HepG2 (cell line): ENCODE results near the gene NSUN5. TPM values are rescaled to one million over a fixed set of nuclear protein-coding genes. Genes with fewer than 3 reads are reported as not detected.
A peak's percentile ranks its signal among the peaks of the same experiment; 100 is the strongest.

ENCODE experiments used
- CHD2 ChIP-seq: IDR thresholded peaks from 2 replicates; pipeline ENCODE4 v1.6.1; 2011; ENCODE audit warnings: low read depth, low read length, improper control_type of control experiment
- DZIP1 ChIP-seq: sonication (generic); formaldehyde crosslinking; IDR thresholded peaks from 2 replicates; pipeline ENCODE4 v1.5.0; 2020; ENCODE audit warnings: mild to moderate bottlenecking, missing genetic modification reagents
- FIP1L1 ChIP-seq: fragments of 200-400 bp; formaldehyde crosslinking; IDR thresholded peaks from 2 replicates; pipeline ENCODE4 v1.6.1; 2018; ENCODE audit warnings: low read depth, mild to moderate bottlenecking, low read length, moderate library complexity, borderline replicate concordance; ENCODE audit not compliant: insufficient read depth
- GABPA ChIP-seq, 2 experiments: IDR thresholded peaks; 2 replicates each; pipeline ENCODE4 v1.6.1; 2011 to 2016; ENCODE audit warnings: low read depth in 2 of 2, low read length in 1 of 2, missing biosample characterization in 1 of 2, missing genetic modification characterization in 1 of 2
- HDAC2 ChIP-seq: sonication (generic); formaldehyde crosslinking; IDR thresholded peaks from 2 replicates; pipeline ENCODE4 v1.4.0; 2020; ENCODE audit warnings: missing genetic modification reagents
- NR2F2 ChIP-seq: IDR thresholded peaks from 2 replicates; pipeline ENCODE4 v1.6.1; 2012; ENCODE audit warnings: low read depth, inconsistent platforms, borderline replicate concordance
- SETDB1 ChIP-seq: sonication (generic); formaldehyde crosslinking; IDR thresholded peaks from 2 replicates; pipeline ENCODE4 v1.5.1; 2020; ENCODE audit warnings: missing genetic modification reagents, mild to moderate bottlenecking, borderline replicate concordance
- SMARCE1 ChIP-seq: fragments of 450-650 bp; IDR thresholded peaks from 2 replicates; pipeline ENCODE4 v1.6.1; 2017; ENCODE audit warnings: borderline replicate concordance
- SOX6 ChIP-seq, 2 experiments: fragments of 450-650 bp in 1 of 2; sonication (generic) in 1 of 2; formaldehyde crosslinking in 1 of 2; IDR thresholded peaks; 2 replicates each; pipeline versions ENCODE4 v1.4.0 to v1.6.1; 2017 to 2020; ENCODE audit warnings: antibody characterized with exemption in 1 of 2, mild to moderate bottlenecking in 1 of 2, missing genetic modification reagents in 1 of 2
- TFAP4 ChIP-seq: sonication (generic); IDR thresholded peaks from 2 replicates; pipeline ENCODE4 v1.6.1; 2016; ENCODE audit warnings: low read depth, borderline replicate concordance
- USF2 ChIP-seq, 2 experiments: sonication (generic) in 1 of 2; formaldehyde crosslinking in 1 of 2; IDR thresholded peaks; 2 replicates each; pipeline versions ENCODE4 v1.5.1 to v1.6.1; 2011 to 2020; ENCODE audit warnings: borderline replicate concordance in 1 of 2, low read depth in 1 of 2, low read length in 1 of 2, mild to moderate bottlenecking in 1 of 2, missing genetic modification reagents in 1 of 2, moderate library complexity in 1 of 2
- ZBTB39 ChIP-seq: sonication (generic); formaldehyde crosslinking; IDR thresholded peaks from 2 replicates; pipeline ENCODE4 v1.5.0; 2020; ENCODE audit warnings: missing genetic modification reagents
- ZMAT5 ChIP-seq: sonication (generic); formaldehyde crosslinking; IDR thresholded peaks from 2 replicates; pipeline ENCODE4 v1.5.0; 2020; ENCODE audit warnings: mild to moderate bottlenecking, low read depth, missing genetic modification reagents, borderline replicate concordance
- ZNF256 ChIP-seq: sonication (generic); formaldehyde crosslinking; conservative IDR thresholded peaks from 2 replicates; pipeline ENCODE4 v1.4.0; 2020; ENCODE audit warnings: missing genetic modification reagents
- ZNF276 ChIP-seq: sonication (generic); formaldehyde crosslinking; IDR thresholded peaks from 2 replicates; pipeline ENCODE4 v1.4.0; 2020; ENCODE audit warnings: mild to moderate bottlenecking, low read depth, missing genetic modification reagents
- ZNF329 ChIP-seq: sonication (generic); formaldehyde crosslinking; IDR thresholded peaks from 2 replicates; pipeline ENCODE4 v1.9.0; 2021; ENCODE audit warnings: low read depth, mild to moderate bottlenecking, missing genetic modification reagents
- ZNF564 ChIP-seq: sonication (generic); formaldehyde crosslinking; IDR thresholded peaks from 2 replicates; pipeline ENCODE4 v1.8.1; 2023; ENCODE audit warnings: mild to moderate bottlenecking, missing genetic modification reagents
- ZNF570 ChIP-seq: sonication (generic); formaldehyde crosslinking; IDR thresholded peaks from 2 replicates; pipeline ENCODE4 v1.4.0; 2020; ENCODE audit warnings: mild to moderate bottlenecking, missing genetic modification reagents, borderline replicate concordance
- ZNF7 ChIP-seq: IDR thresholded peaks from 2 replicates; pipeline ENCODE4 v1.6.1; 2016; ENCODE audit warnings: missing biosample characterization, missing genetic modification reagents
- polyA plus RNA-seq, 8 experiments: library from polyadenylated mRNA; depleted of rRNA in 3 of 8; stranded (reverse) in 7 of 8; unstranded in 1 of 8; fragments of >200 nt; fragmentation: Illumina TruSeq in 4 of 8; extraction: Trizol in 4 of 8; gene quantifications; 2 replicates each; pipeline versions ENCODE4 v1.2.1 to v1.2.3, GENCODE V29; 2011 to 2016; ENCODE audit warnings: low read depth in 4 of 8, missing spikeins in 1 of 8, mixed read lengths in 1 of 8; ENCODE audit not compliant: insufficient read depth in 1 of 8
- total RNA-seq, 5 experiments: library from RNA; depleted of rRNA; stranded (reverse); fragments of >200 nt; fragmentation: Illumina TruSeq; extraction: Trizol; gene quantifications; 2 replicates each; pipeline ENCODE4 v1.2.3, GENCODE V29; 2016; ENCODE audit warnings: low read depth in 1 of 5

NSUN5 gene
- total and polyA plus RNA-seq, 2 of the 13 experiments (the other 11 are each of a cell fraction or from before 2014, with no cell fraction given), result 19.9 to 35.8 TPM

- TF ChIP-seq DZIP1 (CRISPR knock-in tag) (no peak), SETDB1 (CRISPR knock-in tag) (no peak), ZNF7 (CRISPR knock-in tag) (no peak), TFAP4 (peak; percentile 59; the same call in 1 of the 2 replicates), ZNF564 (CRISPR knock-in tag) (0 out of 2 replicates have a peak, but pooled peaks have one; percentile 36), ZNF276 (CRISPR knock-in tag) (no peak), NR2F2 (0 out of 2 replicates have a peak, but pooled peaks have one; percentile 45), ZBTB39 (CRISPR knock-in tag) (no peak), HDAC2 (no peak), ZMAT5 (CRISPR knock-in tag) (no peak), CHD2 (no peak), GABPA (IDR thresholded peaks at IDR 0.05; ENCODE audit: low read depth, low read length) (no peak), GABPA (CRISPR knock-in tag; IDR thresholded peaks at IDR 0.05; ENCODE audit: low read depth) (no peak), SOX6 (IDR thresholded peaks at IDR 0.05) (no peak), SOX6 (CRISPR knock-in tag; IDR thresholded peaks at IDR 0.05) (peak; percentile 43), FIP1L1 (no peak), ZNF329 (CRISPR knock-in tag) (no peak), ZNF256 (CRISPR knock-in tag) (no peak), ZNF570 (CRISPR knock-in tag) (no peak), SMARCE1 (no peak), USF2 (IDR thresholded peaks at IDR 0.05; ENCODE audit: low read depth, low read length) (no peak), USF2 (CRISPR knock-in tag; IDR thresholded peaks at IDR 0.05; ENCODE audit: borderline replicate concordance) (no peak)
Observed at GRCh38 chr7:73345538-73345937, 36.9 kb upstream of the NSUN5 start (continued).
